Fibroblast of lung (primary cell): ENCODE measurements around the gene CYP2R1. TPM values are rescaled to one million over a fixed set of nuclear protein-coding genes. Genes with fewer than 3 reads are reported as not detected.

Experiments used
- DNase-seq, 2 donors: peaks; one replicate each; pipeline versions ENCODE4 v3.0.0 to v3.0.0-alpha.2; 2010; ENCODE audit warnings: low read depth in 2 of 2
- H2AFZ ChIP-seq: 2 replicates; pipeline ENCODE4 v1.5.1; 2012; ENCODE audit warnings: low read length, control low read depth, inconsistent platforms
- H3K27ac ChIP-seq: 2 replicates; pipeline ENCODE4 v1.5.1; 2011; ENCODE audit warnings: low read length, control low read depth; ENCODE audit not compliant: insufficient read depth
- H3K27me3 ChIP-seq: 2 replicates; pipeline ENCODE4 v1.5.1; 2011; ENCODE audit warnings: mild to moderate bottlenecking, low read length; ENCODE audit not compliant: control insufficient read depth, insufficient read depth
- H3K36me3 ChIP-seq: 2 replicates; pipeline ENCODE4 v1.5.1; 2011; ENCODE audit warnings: low read length; ENCODE audit not compliant: control insufficient read depth, insufficient read depth
- H3K4me1 ChIP-seq: 2 replicates; pipeline ENCODE4 v1.5.1; 2011; ENCODE audit warnings: low read length; ENCODE audit not compliant: control insufficient read depth, insufficient read depth; ENCODE audit errors: extremely low read depth
- H3K4me2 ChIP-seq: 2 replicates; pipeline ENCODE4 v1.5.1; 2011; ENCODE audit warnings: low read length, control low read depth; ENCODE audit not compliant: insufficient read depth; ENCODE audit errors: extremely low read depth
- H3K4me3 ChIP-seq, 4 experiments: fragments of 200-600 bp in 1 of 4; sonication (generic) in 1 of 4; replicated peaks in 1 of 4; 2 replicates each; pipeline ENCODE4 v1.5.1; 2011 to 2016; ENCODE audit warnings: low read length in 4 of 4, low read depth in 3 of 4, mild to moderate bottlenecking in 3 of 4, control low read depth in 2 of 4, inconsistent platforms in 1 of 4, mixed read lengths in 1 of 4; ENCODE audit not compliant: insufficient read depth in 1 of 4; ENCODE audit errors: control extremely low read depth in 1 of 4
- H3K79me2 ChIP-seq: 2 replicates; pipeline ENCODE4 v1.5.1; 2012; ENCODE audit warnings: mild to moderate bottlenecking, low read length, inconsistent platforms; ENCODE audit not compliant: control insufficient read depth, insufficient read depth
- H3K9ac ChIP-seq: 2 replicates; pipeline ENCODE4 v1.5.1; 2011; ENCODE audit warnings: mild to moderate bottlenecking, low read length, control low read depth; ENCODE audit not compliant: insufficient read depth
- H3K9me3 ChIP-seq: 2 replicates; pipeline ENCODE4 v1.5.1; 2012; ENCODE audit warnings: low read depth, low read length; ENCODE audit not compliant: control insufficient read depth, insufficient read depth
- H4K20me1 ChIP-seq: 2 replicates; pipeline ENCODE4 v1.5.1; 2011; ENCODE audit warnings: low read length; ENCODE audit not compliant: control insufficient read depth, insufficient read depth; ENCODE audit errors: extremely low read depth
- EZH2 ChIP-seq: IDR thresholded peaks from 2 replicates; pipeline ENCODE4 v1.5.1; 2012; ENCODE audit warnings: low read length, control low read depth, mild to moderate bottlenecking; ENCODE audit errors: missing control alignments
- polyA plus RNA-seq, 2 donors: library from polyadenylated mRNA; depleted of rRNA in 1 of 2; stranded (reverse) in 1 of 2; unstranded in 1 of 2; fragments of >200 nt; gene quantifications; 2 replicates each; pipeline ENCODE4 v1.2.1, GENCODE V29; 2011 to 2012; ENCODE audit warnings: missing spikeins in 1 of 2
- total RNA-seq: library from RNA; depleted of rRNA; stranded (reverse); fragments of >200 nt; gene quantifications from 2 replicates; pipeline ENCODE4 v1.2.1, GENCODE V29; 2014
- TF ChIP-seq, protein P1 (sequence below), 2 donors: IDR thresholded peaks in 1 of 2; conservative IDR thresholded peaks in 1 of 2; 1 replicate in 1 of 2; 2 replicates in 1 of 2; pipeline ENCODE4 v1.5.1; 2011 to 2012; ENCODE audit warnings: low read length in 2 of 2, control low read depth in 1 of 2, inconsistent platforms in 1 of 2, low read depth in 1 of 2, mild to moderate bottlenecking in 1 of 2

The CYP2R1 gene
- total and polyA plus RNA-seq, 2 donors (not counting 1 experiment from before 2014, with no cell fraction given) = 4.2 to 13.9 TPM

DNA sequence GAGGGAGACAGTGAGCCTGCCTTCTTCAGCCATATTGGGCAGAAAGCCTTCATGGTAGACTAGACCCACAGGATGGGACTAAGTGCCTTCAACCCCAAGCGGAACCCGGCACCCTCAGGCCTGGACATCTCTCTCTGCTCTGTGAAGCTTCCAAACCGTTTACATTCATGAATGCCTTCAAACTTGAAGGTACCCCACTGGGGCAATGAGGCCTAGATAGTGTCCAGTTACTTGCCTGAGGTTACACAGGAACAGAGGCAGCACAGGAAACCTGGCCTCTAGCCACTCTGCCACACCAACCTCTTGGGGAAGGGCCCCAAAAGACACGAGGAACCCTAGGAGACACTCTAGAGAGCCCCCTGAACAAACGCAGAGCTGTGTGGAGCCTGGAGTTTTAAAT is 14.5 kb upstream of the CYP2R1 start:
- Histone ChIP-seq H3K36me3 (no peaks in the 10 kb centered on the region), H3K4me2 (no peak overlapping the region), H3K9me3 (no peaks in the 10 kb centered on the region), H3K27ac (no peak overlapping the region), H3K4me3 (no peak overlapping the region), H3K79me2 (no peaks in the 10 kb centered on the region), H3K9ac (no peak overlapping the region), H4K20me1 (no peaks in the 10 kb centered on the region), H2AFZ (no peak overlapping the region), H3K4me1 (no peaks in the 10 kb centered on the region), H3K27me3 (no peaks in the 10 kb centered on the region)
- TF ChIP-seq, protein P1, sequence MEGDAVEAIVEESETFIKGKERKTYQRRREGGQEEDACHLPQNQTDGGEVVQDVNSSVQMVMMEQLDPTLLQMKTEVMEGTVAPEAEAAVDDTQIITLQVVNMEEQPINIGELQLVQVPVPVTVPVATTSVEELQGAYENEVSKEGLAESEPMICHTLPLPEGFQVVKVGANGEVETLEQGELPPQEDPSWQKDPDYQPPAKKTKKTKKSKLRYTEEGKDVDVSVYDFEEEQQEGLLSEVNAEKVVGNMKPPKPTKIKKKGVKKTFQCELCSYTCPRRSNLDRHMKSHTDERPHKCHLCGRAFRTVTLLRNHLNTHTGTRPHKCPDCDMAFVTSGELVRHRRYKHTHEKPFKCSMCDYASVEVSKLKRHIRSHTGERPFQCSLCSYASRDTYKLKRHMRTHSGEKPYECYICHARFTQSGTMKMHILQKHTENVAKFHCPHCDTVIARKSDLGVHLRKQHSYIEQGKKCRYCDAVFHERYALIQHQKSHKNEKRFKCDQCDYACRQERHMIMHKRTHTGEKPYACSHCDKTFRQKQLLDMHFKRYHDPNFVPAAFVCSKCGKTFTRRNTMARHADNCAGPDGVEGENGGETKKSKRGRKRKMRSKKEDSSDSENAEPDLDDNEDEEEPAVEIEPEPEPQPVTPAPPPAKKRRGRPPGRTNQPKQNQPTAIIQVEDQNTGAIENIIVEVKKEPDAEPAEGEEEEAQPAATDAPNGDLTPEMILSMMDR (conservative IDR thresholded peaks at IDR 0.05 in 1 of 2, IDR thresholded peaks at IDR 0.05 in 1 of 2; ENCODE audit: low read depth in 1 of 2, low read length in 2 of 2) = no peak
- no peak for TF ChIP-seq EZH2
- no peak for DNase-seq

DNA sequence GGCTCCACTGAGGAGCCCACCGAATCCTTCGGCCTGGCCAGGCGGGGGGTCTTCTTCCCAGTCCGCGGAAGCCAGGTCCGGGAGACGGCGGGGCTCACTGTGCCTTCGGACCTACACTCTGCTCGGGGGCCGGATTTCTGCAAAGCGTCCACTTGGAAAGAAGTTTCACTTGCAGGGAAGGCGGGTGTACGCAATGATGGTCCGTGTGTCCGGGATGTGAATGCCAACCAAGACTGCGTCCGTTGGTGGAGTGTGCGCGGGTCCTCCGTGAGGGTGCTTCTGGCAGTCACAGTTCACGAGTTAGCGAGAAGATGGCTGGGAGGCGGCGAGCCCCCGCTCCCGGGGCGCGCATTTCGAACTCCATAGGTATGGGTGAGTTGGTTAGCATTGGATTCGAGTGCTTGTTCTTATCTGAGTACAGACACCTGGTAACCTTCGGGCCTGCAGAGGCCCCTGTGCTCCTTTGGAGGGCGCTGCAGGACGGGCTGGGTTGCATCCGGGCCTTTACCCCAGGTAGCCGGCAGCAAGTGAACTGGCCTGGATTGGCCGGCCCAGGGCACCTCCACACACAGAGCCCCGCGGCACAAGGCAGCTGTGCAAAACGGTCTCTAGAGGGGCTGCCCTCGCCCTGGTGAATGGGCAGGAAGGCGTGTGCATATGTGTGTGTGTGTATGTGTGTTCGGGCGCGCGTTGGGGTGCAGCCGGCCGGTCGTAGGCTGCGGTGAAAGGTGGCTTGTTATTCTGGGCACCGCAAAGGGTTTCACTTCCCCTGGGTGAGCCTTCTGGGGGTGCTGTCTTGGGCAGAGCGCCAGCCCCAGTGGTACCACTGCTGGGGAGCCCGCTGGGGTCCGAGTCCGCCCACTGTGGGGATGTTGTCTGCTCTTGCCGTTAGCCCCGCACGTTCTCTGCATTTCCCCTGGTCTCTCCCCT is 13.3 kb upstream of the CYP2R1 start:
- Histone ChIP-seq H3K9ac (no peak overlapping the region), H3K27me3 (no peaks in the 10 kb centered on the region), H4K20me1 (no peaks in the 10 kb centered on the region), H3K27ac (no peak overlapping the region), H3K9me3 (no peaks in the 10 kb centered on the region), H3K4me3 (peak overlapping the region; percentile 49 to 68 (median 54)), H3K79me2 (no peaks in the 10 kb centered on the region), H2AFZ (peak overlapping the region; percentile 66), H3K4me2 (peak overlapping the region; percentile 78), H3K4me1 (no peaks in the 10 kb centered on the region), H3K36me3 (no peaks in the 10 kb centered on the region)
- peak; percentile 35 to 60 for DNase-seq
- no peak for TF ChIP-seq EZH2
- TF ChIP-seq, protein P1 (conservative IDR thresholded peaks at IDR 0.05 in 1 of 2, IDR thresholded peaks at IDR 0.05 in 1 of 2; ENCODE audit: low read depth in 1 of 2, low read length in 2 of 2) = peak in 1 of 2 donors; percentile 63

DNA sequence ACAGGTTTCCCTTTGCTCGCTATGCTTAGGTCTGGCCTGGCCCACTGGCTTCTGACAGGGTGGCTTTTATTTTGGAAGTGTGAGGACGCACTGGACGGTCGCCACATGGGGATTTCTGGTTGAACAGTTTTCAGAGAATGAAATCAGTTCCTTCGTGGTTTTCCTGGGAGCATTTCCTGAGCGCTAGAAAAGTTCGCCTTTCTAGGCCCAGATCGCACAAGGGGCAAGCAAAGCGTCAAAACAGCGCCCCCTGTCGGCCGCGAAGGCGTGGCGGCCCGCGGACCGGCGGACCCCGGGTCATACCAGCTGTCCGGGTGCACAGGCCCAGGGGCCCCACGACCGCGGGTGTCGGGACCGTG is 12.7 kb upstream of the CYP2R1 start:
- Histone ChIP-seq H4K20me1 (no peaks in the 10 kb centered on the region), H3K9me3 (no peaks in the 10 kb centered on the region), H3K36me3 (no peaks in the 10 kb centered on the region), H3K4me1 (no peaks in the 10 kb centered on the region), H3K9ac (no peak overlapping the region), H3K27me3 (no peaks in the 10 kb centered on the region), H3K79me2 (no peaks in the 10 kb centered on the region), H3K4me3 (peak overlapping the region; percentile 49 to 68 (median 54)), H3K27ac (no peak overlapping the region), H3K4me2 (peak overlapping the region; percentile 78), H2AFZ (peak overlapping the region; percentile 72)
- TF ChIP-seq, protein P1 (conservative IDR thresholded peaks at IDR 0.05 in 1 of 2, IDR thresholded peaks at IDR 0.05 in 1 of 2; ENCODE audit: low read depth in 1 of 2, low read length in 2 of 2) = peak; percentile 84 to 90
- no peak for TF ChIP-seq EZH2
- DNase-seq = peak; percentile 52 to 75
